Measurements from ENCODE around the gene PCBP3. TPM values are rescaled to one million over a fixed set of nuclear protein-coding genes. Genes with fewer than 3 reads are reported as not detected.

The PCBP3 gene
- total RNA-seq, 1 experiment from 2014 or later: not detected

DNA sequence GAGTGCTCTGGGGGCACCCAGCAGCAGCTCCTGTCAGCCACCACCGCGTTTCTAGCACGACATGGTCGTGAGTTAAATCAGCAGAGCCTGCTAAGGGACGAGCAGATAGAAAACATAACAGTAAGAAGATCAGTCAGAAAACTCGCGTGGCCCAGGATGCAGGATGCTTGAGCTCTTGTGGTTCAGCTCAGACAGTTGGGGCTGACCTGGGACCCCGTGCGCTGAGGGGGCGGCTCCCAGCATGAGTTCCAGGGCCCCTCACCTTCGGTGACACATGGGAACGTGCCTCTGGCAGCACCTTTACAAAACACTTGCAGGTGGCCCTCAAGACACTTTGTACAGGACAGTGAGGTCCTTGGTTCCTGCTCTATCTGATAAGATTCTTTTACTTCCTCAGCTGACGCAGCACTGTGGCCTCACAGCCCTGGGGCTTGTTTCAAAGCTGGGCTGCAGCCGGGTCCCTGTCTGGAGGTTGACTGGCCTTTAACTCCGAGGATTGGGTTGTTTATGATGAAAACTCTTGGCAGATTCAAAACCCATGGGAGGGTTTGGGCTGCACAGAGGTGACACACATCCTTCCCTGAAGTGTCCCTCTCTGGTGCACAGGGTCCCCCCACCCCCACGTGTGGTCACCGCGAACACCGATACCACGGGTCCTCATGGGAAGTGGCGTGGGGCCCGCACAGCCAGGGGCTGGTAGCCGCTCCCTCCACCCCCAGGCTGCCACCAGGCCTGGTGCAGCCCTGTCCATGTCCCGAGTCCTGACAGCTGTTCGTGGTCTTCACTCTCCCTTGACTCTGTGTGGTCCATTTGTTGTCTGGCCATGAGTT, 272.7 kb downstream of the PCBP3 start:
- CTCF ChIA-PET: interaction anchor here (0.6 kb wide), 1 partner anchor 93 kb away, joined by 5 read pairs; no protein-coding TSS in a partner anchor
- no peak for ATAC-seq
- H3K27ac ChIP-seq (ENCODE audit: low read length): no peak overlapping the region

DNA sequence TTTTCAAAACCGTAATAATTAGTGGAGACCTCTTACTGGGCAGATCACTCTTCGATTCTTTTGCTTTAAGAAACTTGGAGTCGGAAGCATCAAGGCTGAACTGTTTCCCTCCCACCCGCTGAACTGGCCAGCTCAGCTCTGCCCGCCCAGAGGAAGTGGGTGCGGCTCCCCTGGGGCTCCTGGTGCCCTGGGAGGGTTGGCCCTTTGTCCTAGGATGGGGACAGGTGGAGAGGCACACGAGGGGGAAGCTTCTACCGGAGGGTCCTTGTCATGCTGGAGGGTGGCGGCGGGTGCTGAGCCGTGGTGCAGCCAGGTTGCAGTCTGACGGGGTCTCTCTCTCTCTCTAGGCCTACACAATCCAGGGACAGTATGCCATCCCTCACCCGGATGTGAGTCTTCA, 273.7 kb downstream of the PCBP3 start:
- H3K27me3 ChIP-seq (ENCODE audit: control insufficient read depth, insufficient read depth, low read length): no peaks in the 10 kb centered on the region

More for the DNA sequence above, 272.7 kb downstream of the PCBP3 start:
- intact Hi-C loops (cut with micrococcal nuclease; ENCODE audit: unreplicated experiment) (no loop called here), in situ Hi-C loops (cut with HindIII; ENCODE audit: low pct_unique_long_range_greater_than_20kb, low sequenced_read_pairs) (no loop called here)
- no peak for DNase-seq (ENCODE audit: low read depth, low spot score)
- TF ChIP-seq, protein P1, sequence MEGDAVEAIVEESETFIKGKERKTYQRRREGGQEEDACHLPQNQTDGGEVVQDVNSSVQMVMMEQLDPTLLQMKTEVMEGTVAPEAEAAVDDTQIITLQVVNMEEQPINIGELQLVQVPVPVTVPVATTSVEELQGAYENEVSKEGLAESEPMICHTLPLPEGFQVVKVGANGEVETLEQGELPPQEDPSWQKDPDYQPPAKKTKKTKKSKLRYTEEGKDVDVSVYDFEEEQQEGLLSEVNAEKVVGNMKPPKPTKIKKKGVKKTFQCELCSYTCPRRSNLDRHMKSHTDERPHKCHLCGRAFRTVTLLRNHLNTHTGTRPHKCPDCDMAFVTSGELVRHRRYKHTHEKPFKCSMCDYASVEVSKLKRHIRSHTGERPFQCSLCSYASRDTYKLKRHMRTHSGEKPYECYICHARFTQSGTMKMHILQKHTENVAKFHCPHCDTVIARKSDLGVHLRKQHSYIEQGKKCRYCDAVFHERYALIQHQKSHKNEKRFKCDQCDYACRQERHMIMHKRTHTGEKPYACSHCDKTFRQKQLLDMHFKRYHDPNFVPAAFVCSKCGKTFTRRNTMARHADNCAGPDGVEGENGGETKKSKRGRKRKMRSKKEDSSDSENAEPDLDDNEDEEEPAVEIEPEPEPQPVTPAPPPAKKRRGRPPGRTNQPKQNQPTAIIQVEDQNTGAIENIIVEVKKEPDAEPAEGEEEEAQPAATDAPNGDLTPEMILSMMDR (IDR thresholded peaks at IDR 0.05): no peak
- TF ChIP-seq TCF7L2 (IDR thresholded peaks at IDR 0.05; ENCODE audit: low read depth, low read length) (no peak), SIN3A (IDR thresholded peaks at IDR 0.05; ENCODE audit: borderline replicate concordance, insufficient read depth, low read depth, low read length) (no peak), POLR2AphosphoS5 (IDR thresholded peaks at IDR 0.05; ENCODE audit: low read depth, low read length) (no peak)
- TF ChIP-seq, protein P2, sequence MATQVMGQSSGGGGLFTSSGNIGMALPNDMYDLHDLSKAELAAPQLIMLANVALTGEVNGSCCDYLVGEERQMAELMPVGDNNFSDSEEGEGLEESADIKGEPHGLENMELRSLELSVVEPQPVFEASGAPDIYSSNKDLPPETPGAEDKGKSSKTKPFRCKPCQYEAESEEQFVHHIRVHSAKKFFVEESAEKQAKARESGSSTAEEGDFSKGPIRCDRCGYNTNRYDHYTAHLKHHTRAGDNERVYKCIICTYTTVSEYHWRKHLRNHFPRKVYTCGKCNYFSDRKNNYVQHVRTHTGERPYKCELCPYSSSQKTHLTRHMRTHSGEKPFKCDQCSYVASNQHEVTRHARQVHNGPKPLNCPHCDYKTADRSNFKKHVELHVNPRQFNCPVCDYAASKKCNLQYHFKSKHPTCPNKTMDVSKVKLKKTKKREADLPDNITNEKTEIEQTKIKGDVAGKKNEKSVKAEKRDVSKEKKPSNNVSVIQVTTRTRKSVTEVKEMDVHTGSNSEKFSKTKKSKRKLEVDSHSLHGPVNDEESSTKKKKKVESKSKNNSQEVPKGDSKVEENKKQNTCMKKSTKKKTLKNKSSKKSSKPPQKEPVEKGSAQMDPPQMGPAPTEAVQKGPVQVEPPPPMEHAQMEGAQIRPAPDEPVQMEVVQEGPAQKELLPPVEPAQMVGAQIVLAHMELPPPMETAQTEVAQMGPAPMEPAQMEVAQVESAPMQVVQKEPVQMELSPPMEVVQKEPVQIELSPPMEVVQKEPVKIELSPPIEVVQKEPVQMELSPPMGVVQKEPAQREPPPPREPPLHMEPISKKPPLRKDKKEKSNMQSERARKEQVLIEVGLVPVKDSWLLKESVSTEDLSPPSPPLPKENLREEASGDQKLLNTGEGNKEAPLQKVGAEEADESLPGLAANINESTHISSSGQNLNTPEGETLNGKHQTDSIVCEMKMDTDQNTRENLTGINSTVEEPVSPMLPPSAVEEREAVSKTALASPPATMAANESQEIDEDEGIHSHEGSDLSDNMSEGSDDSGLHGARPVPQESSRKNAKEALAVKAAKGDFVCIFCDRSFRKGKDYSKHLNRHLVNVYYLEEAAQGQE (IDR thresholded peaks at IDR 0.05; ENCODE audit: insufficient read depth in 1 of 2, low read depth in 2 of 2, low read length in 1 of 2): no peak
- Histone ChIP-seq H3K4me3 (ENCODE audit: low read depth in 2 of 2, low read length in 2 of 2) (no peak overlapping the region), H3K9me3 (ENCODE audit: control insufficient read depth, insufficient read depth, low read depth, low read length) (no peaks in the 10 kb centered on the region), H3K36me3 (ENCODE audit: control insufficient read depth, insufficient read depth, low read length) (no peaks in the 10 kb centered on the region), H3K4me1 (ENCODE audit: control insufficient read depth, insufficient read depth, low read length) (no peaks in the 10 kb centered on the region), H3K27me3 (ENCODE audit: control insufficient read depth, insufficient read depth, low read length) (no peaks in the 10 kb centered on the region)
- POLR2A ChIA-PET: no interaction called here
- BruUV-seq (replicated peaks): no TSS peak

DNA sequence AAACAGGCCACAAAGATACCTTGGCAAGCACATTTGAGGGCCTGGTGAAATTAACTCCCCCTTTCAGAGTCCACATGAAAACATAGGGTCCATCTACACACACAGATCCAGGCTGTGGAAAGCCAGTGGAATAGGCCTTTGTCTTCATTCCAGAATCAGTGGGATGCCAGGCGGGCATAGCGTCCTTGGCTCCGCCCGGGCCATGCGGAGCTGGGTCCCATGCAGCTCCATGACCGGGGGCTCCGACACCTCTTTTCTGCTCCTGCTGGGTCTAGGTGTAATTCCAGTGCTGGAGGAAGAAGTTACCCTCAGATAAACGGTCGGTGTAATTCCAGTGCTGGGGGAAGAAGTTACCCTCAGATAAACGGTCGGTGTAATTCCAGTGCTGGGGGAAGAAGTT, 274.5 kb downstream of the PCBP3 start:
- Histone ChIP-seq H3K9me3 (ENCODE audit: control insufficient read depth, insufficient read depth, low read depth, low read length) (no peaks in the 10 kb centered on the region), H3K4me3 (ENCODE audit: low read depth in 2 of 2, low read length in 2 of 2) (no peak overlapping the region), H3K4me1 (ENCODE audit: control insufficient read depth, insufficient read depth, low read length) (no peaks in the 10 kb centered on the region), H3K27me3 (ENCODE audit: control insufficient read depth, insufficient read depth, low read length) (no peaks in the 10 kb centered on the region), H3K36me3 (ENCODE audit: control insufficient read depth, insufficient read depth, low read length) (no peaks in the 10 kb centered on the region), H3K27ac (ENCODE audit: low read length) (no peak overlapping the region)
- no TSS peak for BruUV-seq (replicated peaks)
- intact Hi-C loops (cut with micrococcal nuclease; ENCODE audit: unreplicated experiment): no loop called here
- TF ChIP-seq, protein P2 (IDR thresholded peaks at IDR 0.05; ENCODE audit: insufficient read depth in 1 of 2, low read depth in 2 of 2, low read length in 1 of 2): no peak
- TF ChIP-seq, protein P1 (IDR thresholded peaks at IDR 0.05): no peak
- TF ChIP-seq TCF7L2 (IDR thresholded peaks at IDR 0.05; ENCODE audit: low read depth, low read length) (no peak), POLR2AphosphoS5 (IDR thresholded peaks at IDR 0.05; ENCODE audit: low read depth, low read length) (no peak), SIN3A (IDR thresholded peaks at IDR 0.05; ENCODE audit: borderline replicate concordance, insufficient read depth, low read depth, low read length) (no peak)
- ATAC-seq: no peak
- in situ Hi-C loops (cut with HindIII; ENCODE audit: low pct_unique_long_range_greater_than_20kb, low sequenced_read_pairs): no loop called here
- ChIA-PET CTCF (no interaction called here), POLR2A (no interaction called here)
- no peak for DNase-seq (ENCODE audit: low read depth, low spot score)

More for the DNA sequence above, 273.7 kb downstream of the PCBP3 start:
- Histone ChIP-seq H3K4me1 (ENCODE audit: control insufficient read depth, insufficient read depth, low read length) (no peaks in the 10 kb centered on the region), H3K27ac (ENCODE audit: low read length) (no peak overlapping the region), H3K9me3 (ENCODE audit: control insufficient read depth, insufficient read depth, low read depth, low read length) (no peaks in the 10 kb centered on the region), H3K4me3 (ENCODE audit: low read depth in 2 of 2, low read length in 2 of 2) (no peak overlapping the region), H3K36me3 (ENCODE audit: control insufficient read depth, insufficient read depth, low read length) (no peaks in the 10 kb centered on the region)
- no TSS peak for BruUV-seq (replicated peaks)
- TF ChIP-seq SIN3A (IDR thresholded peaks at IDR 0.05; ENCODE audit: borderline replicate concordance, insufficient read depth, low read depth, low read length): no peak
- no peak for TF ChIP-seq POLR2AphosphoS5 (IDR thresholded peaks at IDR 0.05; ENCODE audit: low read depth, low read length)
- in situ Hi-C loops (cut with HindIII; ENCODE audit: low pct_unique_long_range_greater_than_20kb, low sequenced_read_pairs) (no loop called here), intact Hi-C loops (cut with micrococcal nuclease; ENCODE audit: unreplicated experiment) (no loop called here)
- ChIA-PET CTCF (no interaction called here), POLR2A (no interaction called here)
- ATAC-seq (no peak), DNase-seq (ENCODE audit: low read depth, low spot score) (no peak)

All from Panc1 (cell line).